GM12892 (cell line): Measurements from ENCODE around the gene CPLANE2.

ENCODE experiments used
- POLR2A ChIP-seq: IDR thresholded peaks from 2 replicates; pipeline ENCODE4 v1.6.1; 2011; ENCODE audit warnings: low read depth, low read length, control low read depth
- POLR2AphosphoS5 ChIP-seq: IDR thresholded peaks from 2 replicates; pipeline ENCODE4 v1.6.1; 2011; ENCODE audit warnings: low read depth, low read length, control low read depth
- TAF1 ChIP-seq: IDR thresholded peaks from 2 replicates; pipeline ENCODE4 v1.6.1; 2011; ENCODE audit warnings: low read depth, mild to moderate bottlenecking, control low read depth, low read length, borderline replicate concordance

- TF ChIP-seq TAF1 (no peak), POLR2AphosphoS5 (no peak), POLR2A (no peak)
These were observed 29.6 kb upstream of the CPLANE2 start for GRCh38 chr1:16266411-16267118.
